NCI-H2171 treated with DMSO at 0.1 percent for 48 hours (cell line): ENCODE measurements around the gene ACTL7B.
"Not testable (repeated sequence)": the region's sequence is repeated elsewhere in the genome, so short reads cannot be mapped to it uniquely, and the experiment has no call there.

ENCODE experiments used
- DNase-seq: peaks from one replicate; lab custom pipeline; 2025; lab: John Stamatoyannopoulos, UW

The ACTL7B gene

GRCh38 chr9:108869092-108869725 lies 13.4 kb upstream of the ACTL7B start:
- no peak for DNase-seq

DNA sequence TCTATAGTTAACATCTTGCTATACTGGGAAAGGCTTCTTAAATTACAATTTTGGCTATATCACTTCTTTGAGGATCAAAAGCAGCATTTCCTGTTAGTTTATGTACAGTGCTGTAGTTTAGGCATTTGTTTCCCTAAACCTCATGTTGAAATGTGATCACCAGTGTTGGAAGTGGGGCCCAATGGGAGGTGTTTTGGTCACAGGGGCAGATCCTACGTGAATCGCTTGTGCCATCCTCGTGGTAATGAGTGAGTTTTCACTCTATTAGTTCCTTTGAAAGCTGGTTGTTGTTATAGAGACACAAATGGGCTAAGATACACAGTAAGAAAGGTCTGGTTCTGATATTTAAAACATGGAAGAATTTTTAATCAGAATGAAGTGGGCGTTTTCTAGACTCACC lies 12.0 kb upstream of the ACTL7B start:
- DNase-seq, result no peak

- no peak for DNase-seq
Measured at GRCh38 chr9:108867116-108867515, 11.3 kb upstream of the ACTL7B start.

GRCh38 chr9:108866001-108866420 lies 10.2 kb upstream of the ACTL7B start:
- DNase-seq, result no peak

DNA sequence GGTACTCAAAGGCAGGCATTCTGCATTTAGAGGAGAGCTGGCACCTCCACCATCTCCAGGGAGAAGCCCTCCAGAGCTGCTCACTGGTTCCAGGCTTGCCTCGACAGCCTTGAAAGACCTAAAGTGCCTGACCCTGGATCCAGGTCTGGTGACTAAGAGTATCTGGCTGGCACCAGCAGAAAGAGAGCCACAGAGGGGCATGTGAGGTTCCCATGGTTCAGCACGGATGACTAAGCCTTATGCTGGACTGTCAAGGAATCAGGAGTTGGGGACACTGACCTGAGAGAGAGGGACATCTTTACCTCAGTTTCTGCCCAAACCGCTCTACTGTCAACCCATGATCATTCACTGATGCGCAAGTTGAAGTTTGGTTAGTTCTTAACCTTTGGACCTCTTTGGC lies 9.3 kb upstream of the ACTL7B start:
- no peak for DNase-seq

DNA sequence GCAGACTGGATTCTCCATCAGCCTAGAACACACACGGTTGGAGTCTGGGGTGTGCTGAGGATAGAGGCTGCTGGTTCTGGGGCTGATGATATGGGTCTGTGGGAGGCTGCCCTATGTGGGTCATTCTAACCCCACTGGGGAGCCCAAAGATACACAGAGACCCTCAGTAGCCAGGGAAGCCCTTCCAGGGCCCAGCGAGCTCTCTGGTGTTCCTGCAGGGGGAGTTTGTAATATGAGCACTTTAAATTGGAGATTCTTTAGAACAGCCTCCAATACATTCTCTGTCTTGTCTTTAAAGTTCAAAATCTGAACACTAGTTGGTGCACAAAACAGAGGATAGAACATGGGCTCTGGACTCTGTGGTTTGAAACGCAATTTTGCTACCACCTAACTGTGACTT lies 8.7 kb upstream of the ACTL7B start:
- no peak for DNase-seq

DNA sequence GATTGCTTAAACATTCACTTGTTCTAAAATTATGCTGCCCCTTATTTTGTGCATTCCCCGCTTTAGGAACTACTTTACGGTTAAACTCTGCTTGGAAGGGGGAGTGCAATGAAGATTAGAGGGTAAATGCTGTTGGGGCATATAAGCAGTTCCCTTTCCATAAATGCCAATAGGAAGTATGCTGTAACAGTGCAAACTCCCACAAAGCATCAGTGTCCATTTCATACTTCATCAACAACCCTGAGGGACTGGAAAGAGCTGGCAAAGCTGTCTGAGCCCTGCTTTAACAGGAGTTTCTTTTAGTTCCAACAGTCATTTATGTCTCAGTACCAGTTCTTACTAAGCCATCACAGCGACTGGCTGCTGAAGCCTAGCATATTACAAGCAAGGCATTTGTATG lies 8.1 kb upstream of the ACTL7B start:
- DNase-seq, result no peak

DNA sequence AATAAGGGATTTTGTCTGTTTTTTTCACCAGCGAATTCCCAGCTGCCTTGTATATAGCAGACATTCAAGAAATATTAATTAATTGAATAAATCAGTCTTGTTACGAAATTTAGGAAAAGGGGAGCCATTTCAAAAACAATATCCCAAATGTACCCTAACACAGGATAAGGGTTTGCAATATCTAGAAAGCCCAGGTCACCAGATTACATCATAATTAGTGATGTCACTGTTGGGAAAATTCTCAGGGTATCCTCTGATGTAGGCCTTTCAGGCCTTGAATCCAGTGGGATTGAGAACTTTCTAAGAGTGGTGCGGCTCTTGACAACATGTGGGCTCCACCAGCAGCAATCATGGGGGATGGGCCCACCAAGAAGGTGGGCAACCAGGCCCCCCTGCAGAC lies 6.2 kb upstream of the ACTL7B start, which contains the start of gene ACTL7A:
Gene ACTL7A, plus strand, starts transcription at position 270 of the 400 bp plus-strand sequence. Its CDS starts 57 bp downstream, at position 327.
- no peak for DNase-seq

GRCh38 chr9:108861464-108861863 lies 5.7 kb upstream of the ACTL7B start:
- no peak for DNase-seq

- DNase-seq, result peak; percentile 8
Measured at GRCh38 chr9:108860764-108861163, 5.0 kb upstream of the ACTL7B start.

- DNase-seq, result peak; percentile 73
Measured at GRCh38 chr9:108860354-108860753, 4.6 kb upstream of the ACTL7B start.

DNA sequence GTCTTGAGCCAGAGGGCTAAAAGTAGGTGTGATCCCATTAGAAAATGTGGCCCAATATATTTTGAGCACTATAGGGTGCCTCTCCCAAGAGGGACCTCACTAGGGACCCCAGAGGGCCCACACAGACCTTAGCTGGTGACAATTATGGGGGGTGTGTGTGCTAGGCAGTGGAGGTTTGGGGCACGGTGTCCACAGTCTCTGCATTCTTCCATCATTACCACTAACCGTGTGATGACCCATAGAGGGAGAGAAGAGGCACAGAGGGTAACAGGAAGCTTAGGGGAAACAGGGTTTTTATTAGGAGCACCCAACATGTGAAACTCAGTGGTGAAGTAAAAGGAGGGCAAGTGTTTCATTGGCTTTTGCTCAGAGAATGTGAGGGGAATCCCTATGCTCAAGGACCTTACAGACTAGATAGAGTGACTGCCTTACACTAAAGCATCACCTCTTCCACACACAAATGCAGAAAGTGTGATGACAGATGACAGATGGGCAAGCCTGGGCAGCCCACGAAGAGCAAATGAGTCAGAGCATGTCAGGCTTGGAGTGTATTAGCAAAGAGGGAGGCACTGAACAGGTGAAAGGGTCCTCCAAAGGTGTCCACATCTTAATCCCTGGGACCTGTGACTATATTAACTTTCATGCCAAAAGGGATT lies 3.8 kb upstream of the ACTL7B start:
- peak; percentile 83 for DNase-seq

GRCh38 chr9:108857572-108857971 lies 1.8 kb upstream of the ACTL7B start:
- no peak for DNase-seq

DNA sequence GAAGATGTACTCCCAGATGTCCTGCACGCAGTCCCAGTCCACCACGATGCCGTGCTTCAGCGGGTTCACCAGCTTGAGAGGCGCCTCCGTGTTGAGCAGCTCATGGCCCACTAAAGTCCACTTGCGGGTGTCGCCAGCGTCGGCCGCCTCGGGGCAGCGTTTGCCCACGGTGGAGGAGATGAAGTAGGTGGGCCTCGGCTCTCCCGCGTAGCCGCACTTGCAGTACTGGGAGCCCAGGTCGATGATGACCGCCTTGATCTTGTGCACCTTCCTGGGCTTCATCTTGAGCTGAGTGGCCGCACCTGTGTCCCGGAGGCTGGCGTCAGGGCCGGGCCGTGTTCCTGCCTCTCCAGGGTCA lies 278 bp downstream of the ACTL7B start:
- DNase-seq, result no peak

GRCh38 chr9:108854641-108855528 lies 901 bp downstream of the ACTL7B start:
- DNase-seq, result peak; percentile 29

GRCh38 chr9:108854094-108854493 lies 1.7 kb downstream of the ACTL7B start:
- DNase-seq, result no peak

GRCh38 chr9:108852079-108852478 lies 3.7 kb downstream of the ACTL7B start:
- DNase-seq, result no peak

DNA sequence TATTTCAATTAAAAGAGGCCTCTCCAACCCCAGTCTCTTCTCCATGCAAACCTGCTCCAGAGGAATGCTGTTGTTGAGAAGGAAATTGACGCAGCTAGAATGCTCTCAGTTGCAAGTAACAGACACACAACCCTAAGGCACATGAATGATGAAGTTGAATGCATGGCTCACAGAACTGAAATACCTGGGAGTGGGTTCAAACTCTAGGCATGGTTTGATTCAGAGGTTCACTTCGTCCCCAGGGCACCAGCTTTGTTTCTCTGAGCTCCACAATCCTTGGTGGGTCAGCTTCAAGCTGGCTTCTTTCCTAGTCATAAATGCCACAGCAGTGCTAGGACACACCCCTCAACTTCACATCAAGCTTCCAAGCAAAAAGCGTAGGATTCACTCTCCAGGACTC lies 4.6 kb downstream of the ACTL7B start:
- no peak for DNase-seq

GRCh38 chr9:108850293-108850897 lies 5.4 kb downstream of the ACTL7B start:
- no peak for DNase-seq

DNA sequence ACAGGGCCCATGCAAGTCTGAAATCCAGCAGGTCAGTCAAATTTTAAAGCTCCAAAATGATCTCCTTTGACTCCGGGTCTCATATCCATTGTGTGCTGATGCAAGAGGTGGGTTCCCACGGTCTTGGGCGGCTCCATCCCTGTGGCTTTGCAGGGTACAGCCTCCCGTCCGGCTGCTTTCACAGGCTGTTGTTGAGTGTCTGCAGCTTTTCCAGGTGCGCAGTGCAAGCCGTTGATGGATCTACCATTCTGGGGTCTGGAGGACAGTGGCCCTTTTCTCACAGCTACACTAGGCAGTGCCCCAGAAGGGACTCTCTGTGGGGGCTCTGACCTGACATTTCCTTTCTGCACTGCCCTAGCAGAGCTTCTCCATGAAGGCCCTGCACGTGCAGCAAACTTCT lies 7.5 kb downstream of the ACTL7B start:
- not testable (repeated sequence) for DNase-seq

- DNase-seq, result no peak
Measured at GRCh38 chr9:108845947-108846346, 9.8 kb downstream of the ACTL7B start.

GRCh38 chr9:108845507-108845906 lies 10.3 kb downstream of the ACTL7B start:
- peak; percentile 63 for DNase-seq
